Endothelial cell of umbilical vein (primary cell): ENCODE results near the gene SLC34A1. TPM values are rescaled to one million over a fixed set of nuclear protein-coding genes. Genes with fewer than 3 reads are reported as not detected.

Experiments used
- BruUV-seq: library from RNA; stranded (reverse); fragments of 400-500 nt; replicated peaks from 2 replicates; lab custom pipeline; 2021; lab: Mats Ljungman, UMichigan
- CTCF ChIA-PET: fragments of 300-600, 350-600 bp; sonication (Branson Sonifier 250); formaldehyde crosslinking; loops from one replicate; lab custom pipeline; 2021; ENCODE audit warnings: antibody characterized with exemption, inconsistent platforms; lab: Charles Lee
- POLR2A ChIA-PET: fragments of 300-600, 350-600 bp; sonication (Branson Sonifier 250); formaldehyde crosslinking; loops from one replicate; lab custom pipeline; 2021; ENCODE audit warnings: antibody characterized with exemption, inconsistent platforms; lab: Charles Lee
- DNase-seq: peaks from one replicate; pipeline ENCODE4 v3.0.0-alpha.2; 2011; ENCODE audit warnings: low read depth, low spot score
- FAIRE-seq: peaks from 2 replicates; lab custom pipeline; 2011; peaks lifted over from hg19 to GRCh38; lab: Jason Lieb, UNC
- H2AFZ ChIP-seq: 2 replicates; pipeline ENCODE4 v1.6.0; 2012; ENCODE audit warnings: low read depth, low read length, control low read depth, inconsistent platforms
- H3K27ac ChIP-seq: 2 replicates; pipeline ENCODE4 v1.5.1; 2011; ENCODE audit warnings: low read depth, mild to moderate bottlenecking, control low read depth, low read length, moderate library complexity; ENCODE audit not compliant: insufficient read depth
- H3K27me3 ChIP-seq, 2 experiments: 2 replicates each; pipeline versions ENCODE4 v1.6.0 to v1.6.1; 2011; ENCODE audit warnings: low read length in 2 of 2, mixed read lengths in 1 of 2; ENCODE audit not compliant: control insufficient read depth in 2 of 2, insufficient read depth in 2 of 2
- H3K36me3 ChIP-seq, 2 experiments: 2 replicates in 1 of 2; 3 replicates in 1 of 2; pipeline ENCODE4 v1.5.1; 2011; ENCODE audit warnings: low read length in 2 of 2, mild to moderate bottlenecking in 1 of 2, moderate library complexity in 1 of 2; ENCODE audit not compliant: control insufficient read depth in 2 of 2, insufficient read depth in 2 of 2; ENCODE audit errors: extremely low read depth in 1 of 2
- H3K4me1 ChIP-seq: 3 replicates; pipeline ENCODE4 v1.5.1; 2011; ENCODE audit warnings: mild to moderate bottlenecking, low read length; ENCODE audit not compliant: control insufficient read depth, insufficient read depth; ENCODE audit errors: extremely low read depth
- H3K4me2 ChIP-seq: 2 replicates; pipeline ENCODE4 v1.6.1; 2011; ENCODE audit warnings: low read length, control low read depth, mixed read lengths; ENCODE audit not compliant: insufficient read depth
- H3K4me3 ChIP-seq, 3 experiments: fragments of 200-600 bp in 1 of 3; sonication (generic), shearing (Covaris generic) in 1 of 3; replicated peaks in 1 of 3; 2 replicates each; pipeline ENCODE4 v1.5.1; 2011 to 2016; ENCODE audit warnings: control low read depth in 3 of 3, low read length in 3 of 3, mild to moderate bottlenecking in 2 of 3, inconsistent platforms in 1 of 3, low read depth in 1 of 3, moderate library complexity in 1 of 3; ENCODE audit not compliant: insufficient read depth in 1 of 3
- H3K79me2 ChIP-seq: 2 replicates; pipeline ENCODE4 v1.6.0; 2012; ENCODE audit warnings: low read length, inconsistent platforms; ENCODE audit not compliant: control insufficient read depth, insufficient read depth
- H3K9ac ChIP-seq: replicated peaks from 2 replicates; pipeline ENCODE3; 2011; ENCODE audit warnings: low read length, control low read depth; ENCODE audit not compliant: insufficient read depth; ENCODE audit errors: extremely low read depth
- H3K9me1 ChIP-seq: replicated peaks from 3 replicates; pipeline ENCODE4 v1.6.0; 2011; ENCODE audit warnings: mild to moderate bottlenecking, low read length; ENCODE audit not compliant: control insufficient read depth, insufficient read depth; ENCODE audit errors: extremely low read depth
- H3K9me3 ChIP-seq: replicated peaks from 2 replicates; pipeline ENCODE4 v1.5.1; 2012; ENCODE audit warnings: low read length, inconsistent platforms; ENCODE audit not compliant: control insufficient read depth, insufficient read depth
- H4K20me1 ChIP-seq: replicated peaks from 2 replicates; pipeline ENCODE3; 2011; ENCODE audit warnings: mild to moderate bottlenecking, low read length; ENCODE audit not compliant: control insufficient read depth, insufficient read depth; ENCODE audit errors: extremely low read depth
- CTCF ChIP-seq, 2 donors: IDR thresholded peaks; 1 replicate in 1 of 2; 2 replicates in 1 of 2; pipeline ENCODE4 v1.5.1; 2011; ENCODE audit warnings: low read length in 2 of 2, mild to moderate bottlenecking in 2 of 2, moderate library complexity in 2 of 2, control low read depth in 1 of 2, inconsistent platforms in 1 of 2, low read depth in 1 of 2; ENCODE audit not compliant: insufficient read depth in 1 of 2; ENCODE audit errors: extremely low read depth in 1 of 2
- EZH2 ChIP-seq: IDR thresholded peaks from 2 replicates; pipeline ENCODE4 v1.6.1; 2012; ENCODE audit warnings: borderline replicate concordance, low read depth, mild to moderate bottlenecking, moderate library complexity, low read length, inconsistent platforms; ENCODE audit not compliant: severe bottlenecking
- FOS ChIP-seq: IDR thresholded peaks from 2 replicates; pipeline ENCODE4 v1.6.1; 2011; ENCODE audit warnings: mild to moderate bottlenecking, low read length, moderate library complexity, borderline replicate concordance; ENCODE audit not compliant: insufficient read depth
- GATA2 ChIP-seq: IDR thresholded peaks from 2 replicates; pipeline ENCODE4 v1.7.0; 2011; ENCODE audit warnings: low read depth, mild to moderate bottlenecking, moderate library complexity, mixed read lengths, low read length; ENCODE audit not compliant: insufficient read length, insufficient read depth
- JUN ChIP-seq: IDR thresholded peaks from 2 replicates; pipeline ENCODE4 v1.6.1; 2011; ENCODE audit warnings: borderline replicate concordance, low read depth; ENCODE audit not compliant: insufficient read length, insufficient read depth
- MAX ChIP-seq: IDR thresholded peaks from 2 replicates; pipeline ENCODE4 v1.6.1; 2011; ENCODE audit not compliant: insufficient read depth, insufficient read length
- MYC ChIP-seq: IDR thresholded peaks from one replicate; pipeline ENCODE4 v1.6.1; 2011; ENCODE audit warnings: mild to moderate bottlenecking, low read depth, low read length
- POLR2A ChIP-seq: IDR thresholded peaks from 2 replicates; pipeline ENCODE4 v1.6.1; 2012; ENCODE audit warnings: low read depth, mild to moderate bottlenecking, control low read depth, low read length
- POLR2AphosphoS5 ChIP-seq: IDR thresholded peaks from 2 replicates; pipeline ENCODE4 v1.6.1; 2012; ENCODE audit warnings: low read depth, mild to moderate bottlenecking, control low read depth, low read length, moderate library complexity; ENCODE audit not compliant: insufficient read depth
- dilution Hi-C: fragments of 300-500 bp; cut with MboI; formaldehyde crosslinking; loops from one replicate; pipeline ENCODE4 v1.15.0; 2019; ENCODE audit warnings: low sequenced_read_pairs; ENCODE audit not compliant: extremely low pct_ligation_motif_present
- intact Hi-C: fragments of 100-400 bp; cut with micrococcal nuclease; formaldehyde crosslinking; loops from one replicate; pipeline ENCODE4 v1.10.0; 2022
- polyA plus RNA-seq, 4 experiments: library from polyadenylated mRNA; depleted of rRNA in 3 of 4; stranded (reverse) in 3 of 4; unstranded in 1 of 4; fragments of >200 nt; gene quantifications; 2 replicates each; pipeline versions ENCODE4 v1.2.1 to v1.2.3, GENCODE V29; 2011 to 2012; ENCODE audit warnings: missing spikeins in 1 of 4
- total RNA-seq: library from RNA; stranded (reverse); gene quantifications from 2 replicates; pipeline ENCODE4 v1.2.3, GENCODE V29; 2021

The SLC34A1 gene
- total and polyA plus RNA-seq, 2 donors (not counting 3 experiments of a cell fraction or from before 2014, with no cell fraction given): not detected

GRCh38 chr5:177447066-177447610, 62.9 kb downstream of the SLC34A1 start:
- no peaks in the 10 kb centered on the region for H3K27me3 ChIP-seq
- peak overlapping the region; percentile 43 for H2AFZ ChIP-seq
- no peaks in the 10 kb centered on the region for H3K79me2 ChIP-seq
- intact Hi-C loops: no loop called here
- peak; percentile 50 for TF ChIP-seq MYC
- TF ChIP-seq GATA2: no peak
- no peak overlapping the region for H3K27ac ChIP-seq
- no peaks in the 10 kb centered on the region for H3K9me3 ChIP-seq
- H3K4me1 ChIP-seq: peaks cover 14% of the 10 kb centered on the region
- no peak for DNase-seq
- H3K9me1 ChIP-seq: no peaks in the 10 kb centered on the region
- H3K9ac ChIP-seq: peak overlapping the region; percentile 52
- POLR2A ChIA-PET: interaction anchor here (0.6 to 1.5 kb wide), 4 partner anchors 8 to 50 kb away, joined by 3 to 7 read pairs (median 4); partner anchors contain the start of genes GRK6 and PDLIM7
- peak overlapping the region; percentile 11 to 58 (median 18) for H3K4me3 ChIP-seq
- H4K20me1 ChIP-seq: no peaks in the 10 kb centered on the region
- H3K4me2 ChIP-seq: peak overlapping the region; percentile 65
- FAIRE-seq: no peak
- dilution Hi-C loops: no loop called here
- CTCF ChIA-PET: interaction anchor here (0.8 to 13.5 kb wide), 12 partner anchors 8 to 137 kb away, joined by 3 to 288 read pairs (median 6); partner anchors contain the start of genes GRK6 and PFN3
- BruUV-seq: no TSS peak
- H3K36me3 ChIP-seq: peaks cover 0 to 1% of the 10 kb centered on the region in 2 experiments

GRCh38 chr5:177447611-177448243, 63.5 kb downstream of the SLC34A1 start:
- ChIA-PET CTCF (interaction anchor here (0.8 to 13.5 kb wide), 11 partner anchors 8 to 138 kb away, joined by 3 to 288 read pairs (median 4); partner anchors contain the start of genes GRK6 and PFN3), POLR2A (interaction anchor here (0.6 to 1.5 kb wide), 3 partner anchors 20 to 49 kb away, joined by 3 to 7 read pairs (median 4); partner anchors contain the start of genes GRK6 and PDLIM7)
- Histone ChIP-seq H3K4me2 (peak overlapping the region; percentile 6), H3K36me3 (no peaks in the 10 kb centered on the region), H4K20me1 (no peaks in the 10 kb centered on the region), H3K9me1 (no peaks in the 10 kb centered on the region), H3K27ac (no peak overlapping the region), H3K79me2 (no peaks in the 10 kb centered on the region), H3K9me3 (no peaks in the 10 kb centered on the region), H3K9ac (no peak overlapping the region), H2AFZ (no peak overlapping the region), H3K27me3 (no peaks in the 10 kb centered on the region), H3K4me3 (no peak overlapping the region), H3K4me1 (peaks cover 16% of the 10 kb centered on the region)
- dilution Hi-C loops (no loop called here), intact Hi-C loops (no loop called here)
- BruUV-seq: no TSS peak
- FAIRE-seq (peak; percentile 83), DNase-seq (peak; percentile 67)
- TF ChIP-seq CTCF (IDR thresholded peaks at IDR 0.05; ENCODE audit: extremely low read depth in 1 of 2, insufficient read depth in 1 of 2, low read depth in 1 of 2, low read length in 2 of 2): peak in 1 of 2 donors; percentile 16
- no peak for TF ChIP-seq MAX
- peak; percentile 44 for TF ChIP-seq POLR2A
- no peak for TF ChIP-seq JUN
- TF ChIP-seq POLR2AphosphoS5: peak; percentile 72
- peak; percentile 65 for TF ChIP-seq FOS
- peak; percentile 59 for TF ChIP-seq MYC
- TF ChIP-seq EZH2: no peak
- TF ChIP-seq GATA2: peak; percentile 16
